Astrocyte (in vitro differentiated cells and primary cell): Measurements from ENCODE around the gene FNDC3B. TPM values are rescaled to one million over a fixed set of nuclear protein-coding genes. Genes with fewer than 3 reads are reported as not detected.
"Not testable (repeated sequence)": the region's sequence is repeated elsewhere in the genome, so short reads cannot be mapped to it uniquely, and the experiment has no call there.

Source experiments
- DNase-seq: peaks from one replicate; pipeline ENCODE4 v3.0.0-alpha.2; 2010; ENCODE audit warnings: low read depth
- FAIRE-seq: peaks from 2 replicates; lab custom pipeline; 2011; peaks lifted over from hg19 to GRCh38; lab: Jason Lieb, UNC
- H2AFZ ChIP-seq: 2 replicates; pipeline ENCODE4 v1.6.0; 2012; ENCODE audit warnings: low read depth, low read length, inconsistent platforms
- H3K27ac ChIP-seq: 2 replicates; pipeline ENCODE4 v1.5.1; 2011; ENCODE audit warnings: low read depth, low read length, inconsistent platforms
- H3K27me3 ChIP-seq: 2 replicates; pipeline ENCODE4 v1.6.0; 2011; ENCODE audit warnings: low read length, inconsistent platforms; ENCODE audit not compliant: insufficient read depth
- H3K36me3 ChIP-seq: 2 replicates; pipeline ENCODE4 v1.5.1; 2011; ENCODE audit warnings: low read length, inconsistent platforms; ENCODE audit not compliant: insufficient read depth
- H3K4me1 ChIP-seq: 2 replicates; pipeline ENCODE4 v1.5.1; 2011; ENCODE audit warnings: low read length, inconsistent platforms; ENCODE audit not compliant: insufficient read depth
- H3K4me2 ChIP-seq: 2 replicates; pipeline ENCODE4 v1.6.0; 2012; ENCODE audit warnings: low read length, inconsistent platforms
- H3K4me3 ChIP-seq: 2 replicates; pipeline ENCODE4 v1.5.1; 2011; ENCODE audit warnings: low read depth, mild to moderate bottlenecking, low read length, inconsistent platforms; ENCODE audit not compliant: insufficient read depth
- H3K79me2 ChIP-seq: 2 replicates; pipeline ENCODE4 v1.6.0; 2012; ENCODE audit warnings: mild to moderate bottlenecking, low read length, inconsistent platforms; ENCODE audit not compliant: insufficient read depth
- H3K9ac ChIP-seq: 2 replicates; pipeline ENCODE4 v1.6.0; 2012; ENCODE audit warnings: mild to moderate bottlenecking, low read length, inconsistent platforms
- H3K9me3 ChIP-seq: 2 replicates; pipeline ENCODE4 v1.5.1; 2012; ENCODE audit warnings: low read depth, mild to moderate bottlenecking, low read length, inconsistent platforms; ENCODE audit not compliant: insufficient read depth
- H4K20me1 ChIP-seq: 2 replicates; pipeline ENCODE4 v1.6.0; 2012; ENCODE audit warnings: low read length, inconsistent platforms; ENCODE audit not compliant: insufficient read depth
- H3K27ac Mint-ChIP-seq: one replicate; pipeline ENCODE4 v1.8.0; 2021; ENCODE audit warnings: mild to moderate bottlenecking, mixed read lengths; ENCODE audit not compliant: unreplicated experiment
- H3K27me3 Mint-ChIP-seq: one replicate; pipeline ENCODE4 v1.8.0; 2021; ENCODE audit warnings: low read depth, mixed read lengths; ENCODE audit not compliant: unreplicated experiment
- H3K36me3 Mint-ChIP-seq: one replicate; pipeline ENCODE4 v1.8.0; 2021; ENCODE audit warnings: low read depth, mixed read lengths; ENCODE audit not compliant: unreplicated experiment
- H3K4me1 Mint-ChIP-seq: one replicate; pipeline ENCODE4 v1.8.0; 2021; ENCODE audit warnings: low read depth, mixed read lengths; ENCODE audit not compliant: unreplicated experiment
- H3K4me3 Mint-ChIP-seq: one replicate; pipeline ENCODE4 v1.8.0; 2021; ENCODE audit warnings: mild to moderate bottlenecking, moderate library complexity, mixed read lengths; ENCODE audit not compliant: unreplicated experiment
- H3K9me3 Mint-ChIP-seq: one replicate; pipeline ENCODE4 v1.8.0; 2021; ENCODE audit warnings: mild to moderate bottlenecking, mixed read lengths; ENCODE audit not compliant: unreplicated experiment
- EZH2 ChIP-seq: IDR thresholded peaks from 2 replicates; pipeline ENCODE4 v1.6.1; 2012; ENCODE audit warnings: mild to moderate bottlenecking, low read length, inconsistent platforms; ENCODE audit not compliant: insufficient read depth
- total RNA-seq: library from RNA; stranded (reverse); gene quantifications from 2 replicates; pipeline ENCODE4 v1.2.1, GENCODE V29; 2021
- TF ChIP-seq, protein P1 (sequence below): IDR thresholded peaks from 2 replicates; pipeline ENCODE4 v1.5.1; 2011; ENCODE audit warnings: low read depth, mild to moderate bottlenecking, inconsistent platforms, low read length, moderate library complexity; ENCODE audit not compliant: insufficient read depth

The FNDC3B gene
- total RNA-seq, 1 donor from 2014 or later: 327 TPM

DNA sequence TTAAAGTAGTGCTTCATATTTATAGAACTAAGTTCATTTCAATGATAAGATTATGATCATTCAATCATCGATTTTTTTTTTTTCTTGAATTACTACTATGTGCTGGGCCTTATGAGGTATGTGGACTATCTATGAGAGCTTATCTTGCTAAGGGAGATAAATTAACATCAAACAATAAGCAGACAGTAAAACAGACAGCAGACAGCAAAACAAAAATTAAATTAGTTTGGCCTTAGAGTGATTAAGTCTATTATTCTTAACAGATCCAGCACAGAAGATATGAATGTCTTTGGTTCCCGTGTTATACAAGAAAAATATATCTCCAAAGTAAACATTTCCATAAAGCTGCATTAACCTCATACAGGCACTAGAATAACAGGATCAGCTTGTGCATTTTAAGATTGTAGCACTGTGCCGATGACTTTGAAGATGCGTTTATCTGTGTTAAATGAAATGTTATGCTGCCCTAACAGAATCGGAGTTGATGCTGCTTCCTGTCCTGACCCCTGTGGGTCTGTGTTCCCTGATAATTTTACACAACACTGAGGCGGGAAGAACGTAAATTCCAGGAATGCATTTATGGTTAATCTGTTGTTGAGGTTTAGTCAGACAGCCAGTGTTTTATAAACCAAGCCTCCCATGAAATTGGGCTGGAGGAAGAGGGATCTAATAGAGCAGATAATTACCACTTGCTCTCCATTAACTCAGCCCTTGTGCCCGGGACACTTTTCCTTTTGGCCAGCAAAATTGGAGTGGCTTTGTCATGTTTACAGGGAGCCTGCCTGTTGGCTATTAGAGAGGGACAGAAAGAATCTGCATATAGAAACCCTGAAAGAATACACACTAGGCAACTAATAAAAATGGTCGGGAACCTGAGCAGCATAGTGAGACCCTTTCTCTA lies 328.1 kb downstream of the FNDC3B start:
- H3K4me3 ChIP-seq: no peak overlapping the region
- H3K9me3 ChIP-seq: no peaks in the 10 kb centered on the region
- H3K4me1 Mint-ChIP-seq: peaks cover 8% of the 10 kb centered on the region
- H3K27me3 ChIP-seq: no peaks in the 10 kb centered on the region
- H3K27ac ChIP-seq: peak overlapping the region; percentile 43
- peak overlapping the region; percentile 12 for H3K27ac Mint-ChIP-seq
- H3K4me1 ChIP-seq: peaks cover 4% of the 10 kb centered on the region
- peaks cover 21% of the 10 kb centered on the region for H3K36me3 Mint-ChIP-seq
- H3K9me3 Mint-ChIP-seq: no peaks in the 10 kb centered on the region
- H2AFZ ChIP-seq: no peak overlapping the region
- H3K4me2 ChIP-seq: peak overlapping the region; percentile 30
- FAIRE-seq: no peak
- DNase-seq: peak; percentile 80
- H3K27me3 Mint-ChIP-seq: no peaks in the 10 kb centered on the region
- peaks cover 60% of the 10 kb centered on the region for H4K20me1 ChIP-seq
- no peaks in the 10 kb centered on the region for H3K79me2 ChIP-seq
- TF ChIP-seq, protein P1, sequence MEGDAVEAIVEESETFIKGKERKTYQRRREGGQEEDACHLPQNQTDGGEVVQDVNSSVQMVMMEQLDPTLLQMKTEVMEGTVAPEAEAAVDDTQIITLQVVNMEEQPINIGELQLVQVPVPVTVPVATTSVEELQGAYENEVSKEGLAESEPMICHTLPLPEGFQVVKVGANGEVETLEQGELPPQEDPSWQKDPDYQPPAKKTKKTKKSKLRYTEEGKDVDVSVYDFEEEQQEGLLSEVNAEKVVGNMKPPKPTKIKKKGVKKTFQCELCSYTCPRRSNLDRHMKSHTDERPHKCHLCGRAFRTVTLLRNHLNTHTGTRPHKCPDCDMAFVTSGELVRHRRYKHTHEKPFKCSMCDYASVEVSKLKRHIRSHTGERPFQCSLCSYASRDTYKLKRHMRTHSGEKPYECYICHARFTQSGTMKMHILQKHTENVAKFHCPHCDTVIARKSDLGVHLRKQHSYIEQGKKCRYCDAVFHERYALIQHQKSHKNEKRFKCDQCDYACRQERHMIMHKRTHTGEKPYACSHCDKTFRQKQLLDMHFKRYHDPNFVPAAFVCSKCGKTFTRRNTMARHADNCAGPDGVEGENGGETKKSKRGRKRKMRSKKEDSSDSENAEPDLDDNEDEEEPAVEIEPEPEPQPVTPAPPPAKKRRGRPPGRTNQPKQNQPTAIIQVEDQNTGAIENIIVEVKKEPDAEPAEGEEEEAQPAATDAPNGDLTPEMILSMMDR: no peak
- no peak for TF ChIP-seq EZH2
- no peak overlapping the region for H3K4me3 Mint-ChIP-seq
- peak overlapping the region; percentile 19 for H3K9ac ChIP-seq
- peaks cover 43% of the 10 kb centered on the region for H3K36me3 ChIP-seq

DNA sequence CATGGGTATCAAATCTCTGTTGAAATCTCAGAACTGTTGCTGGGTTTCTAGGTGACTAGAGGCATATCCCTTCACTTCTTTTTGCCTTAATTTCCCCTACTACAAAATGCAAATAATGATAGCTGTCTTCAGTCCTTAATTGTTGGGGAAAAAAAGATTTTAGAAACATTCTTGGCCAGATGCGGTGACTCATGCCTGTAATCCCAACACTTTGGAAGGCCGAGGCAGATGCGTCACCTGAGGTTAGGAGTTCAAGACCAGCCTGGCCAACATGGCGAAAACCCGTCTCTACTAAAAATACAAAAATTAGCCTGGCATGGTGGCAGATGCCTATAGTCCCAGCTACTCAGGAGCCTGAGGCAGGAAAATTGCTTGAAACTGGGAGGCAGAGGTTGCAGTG lies 329.2 kb downstream of the FNDC3B start:
- not testable (repeated sequence) for H3K79me2 ChIP-seq, H3K9me3 ChIP-seq, H3K27me3 ChIP-seq, H3K27me3 Mint-ChIP-seq, H3K4me3 ChIP-seq, H3K27ac Mint-ChIP-seq, H3K4me2 ChIP-seq, H3K27ac ChIP-seq, H3K4me3 Mint-ChIP-seq, H3K9me3 Mint-ChIP-seq, H3K9ac ChIP-seq, H3K4me1 ChIP-seq, FAIRE-seq, H3K4me1 Mint-ChIP-seq, H2AFZ ChIP-seq
- peaks cover 24% of the 10 kb centered on the region for H3K36me3 Mint-ChIP-seq
- Histone ChIP-seq H3K36me3 (peaks cover 39% of the 10 kb centered on the region), H4K20me1 (peaks cover 62% of the 10 kb centered on the region)
- peak; percentile 48 for DNase-seq

- no peak overlapping the region for H3K4me3 ChIP-seq
- no peaks in the 10 kb centered on the region for H3K9me3 Mint-ChIP-seq
- no peak overlapping the region for H3K27ac ChIP-seq
- H3K27me3 Mint-ChIP-seq: no peaks in the 10 kb centered on the region
- FAIRE-seq: no peak
- no peak overlapping the region for H3K27ac Mint-ChIP-seq
- DNase-seq: no peak
- peaks cover 26% of the 10 kb centered on the region for H3K36me3 Mint-ChIP-seq
- H3K4me1 Mint-ChIP-seq: peaks cover 7% of the 10 kb centered on the region
- peaks cover 37% of the 10 kb centered on the region for H3K36me3 ChIP-seq
- TF ChIP-seq, protein P1: no peak
- TF ChIP-seq EZH2: no peak
- H3K4me3 Mint-ChIP-seq: no peak overlapping the region
- peaks cover 4% of the 10 kb centered on the region for H3K79me2 ChIP-seq
- H4K20me1 ChIP-seq: peaks cover 57% of the 10 kb centered on the region
- no peak overlapping the region for H2AFZ ChIP-seq
- peaks cover 4% of the 10 kb centered on the region for H3K4me1 ChIP-seq
- H3K4me2 ChIP-seq: no peak overlapping the region
- H3K27me3 ChIP-seq: no peaks in the 10 kb centered on the region
- H3K9me3 ChIP-seq: no peaks in the 10 kb centered on the region
- H3K9ac ChIP-seq: no peak overlapping the region
Observed at GRCh38 chr3:172369590-172370259, 330.3 kb downstream of the FNDC3B start.
